HCT116 (cell line): ENCODE measurements around the gene ADD3. TPM values are rescaled to one million over a fixed set of nuclear protein-coding genes. Genes with fewer than 3 reads are reported as not detected.

Source experiments
- ATAC-seq: fragments of 200-7000 bp; cut with Tn5 transposase; 2 replicates; pipeline ENCODE4 v1.9.1; 2020; ENCODE audit warnings: mild to moderate bottlenecking, moderate library complexity
- BruUV-seq: library from RNA; stranded (reverse); fragments of 400-500 nt; replicated peaks from 2 replicates; lab custom pipeline; 2021; lab: Mats Ljungman, UMichigan
- CTCF ChIA-PET: fragments of 300-600 bp; sonication (Branson Sonifier 250); formaldehyde crosslinking; loops from one replicate; lab custom pipeline; 2021; ENCODE audit warnings: antibody characterized with exemption; lab: Charles Lee
- POLR2A ChIA-PET: fragments of 300-600, 350-600 bp; sonication (Branson Sonifier 250); formaldehyde crosslinking; loops from one replicate; lab custom pipeline; 2021; ENCODE audit warnings: antibody characterized with exemption; lab: Charles Lee
- RAD21 ChIA-PET, 2 experiments: fragments of 300-600 bp; sonication (Branson Sonifier 250); formaldehyde crosslinking; loops; one replicate each; lab custom pipeline; 2023; ENCODE audit warnings: low total read pairs in 2 of 2; ENCODE audit not compliant: uncharacterized antibody in 2 of 2, unreplicated experiment in 2 of 2, low non-redundant PET in 1 of 2; lab: Charles Lee
- DNase-seq: peaks from one replicate; pipeline ENCODE4 v3.0.0-alpha.2; 2010; ENCODE audit warnings: low read depth, low spot score
- H2AFZ ChIP-seq: fragments of 200-600 bp; shearing (Covaris generic), sonication (generic); 2 replicates; pipeline ENCODE4 v1.6.1; 2017; ENCODE audit warnings: low read depth, mixed run types, mixed read lengths, antibody characterized with exemption, low read length; ENCODE audit not compliant: poor library complexity, severe bottlenecking
- H3K27ac ChIP-seq: 2 replicates; pipeline ENCODE4 v1.5.1; 2012; ENCODE audit warnings: low read depth, low read length
- H3K27me3 ChIP-seq: fragments of 200-600 bp; sonication (generic); 2 replicates; pipeline ENCODE4 v1.6.1; 2016; ENCODE audit warnings: mixed run types, low read length, mixed read lengths; ENCODE audit not compliant: insufficient read depth
- H3K36me3 ChIP-seq, 2 experiments: fragments of 200-500 bp in 1 of 2; fragments of 200-600 bp in 1 of 2; sonication (Bioruptor generic) in 1 of 2; sonication (generic) in 1 of 2; 2 replicates each; pipeline versions ENCODE4 v1.5.1 to v1.6.1; 2014 to 2016; ENCODE audit warnings: low read length in 2 of 2, inconsistent platforms in 1 of 2, mixed read lengths in 1 of 2, mixed run types in 1 of 2; ENCODE audit not compliant: insufficient read depth in 2 of 2, control insufficient read depth in 1 of 2
- H3K4me1 ChIP-seq, 2 experiments: fragments of 200-600 bp in 1 of 2; sonication (generic) in 1 of 2; 2 replicates each; pipeline versions ENCODE4 v1.5.1 to v1.6.1; 2012 to 2017; ENCODE audit warnings: low read length in 2 of 2, inconsistent platforms in 1 of 2, mild to moderate bottlenecking in 1 of 2, mixed read lengths in 1 of 2, mixed run types in 1 of 2, moderate library complexity in 1 of 2; ENCODE audit not compliant: insufficient read depth in 2 of 2, control insufficient read depth in 1 of 2
- H3K4me2 ChIP-seq: fragments of 200-600 bp; sonication (generic); 2 replicates; pipeline ENCODE4 v1.6.1; 2017; ENCODE audit warnings: mixed run types, low read length, mixed read lengths
- H3K4me3 ChIP-seq, 2 experiments: fragments of 200-600 bp in 1 of 2; sonication (generic) in 1 of 2; replicated peaks in 1 of 2; 2 replicates each; pipeline ENCODE4 v1.5.1; 2011 to 2016; ENCODE audit warnings: low read length in 2 of 2, control low read depth in 1 of 2, low read depth in 1 of 2, mild to moderate bottlenecking in 1 of 2, mixed read lengths in 1 of 2, mixed run types in 1 of 2
- H3K79me2 ChIP-seq: fragments of 200-600 bp; sonication (generic); 2 replicates; pipeline ENCODE4 v1.6.1; 2017; ENCODE audit warnings: mild to moderate bottlenecking, mixed run types, low read length, moderate library complexity, mixed read lengths; ENCODE audit not compliant: insufficient read depth
- H3K9ac ChIP-seq: fragments of 200-600 bp; sonication (generic); 2 replicates; pipeline ENCODE4 v1.6.1; 2016; ENCODE audit warnings: low read length, mixed read lengths
- H3K9me2 ChIP-seq: fragments of 200-600 bp; sonication (generic), shearing (Covaris generic); 2 replicates; pipeline ENCODE4 v1.6.1; 2017; ENCODE audit warnings: mixed run types, mild to moderate bottlenecking, moderate library complexity; ENCODE audit not compliant: insufficient read depth
- H3K9me3 ChIP-seq, 2 experiments: fragments of 200-500 bp in 1 of 2; fragments of 200-600 bp in 1 of 2; sonication (Bioruptor generic) in 1 of 2; sonication (generic) in 1 of 2; 2 replicates each; pipeline ENCODE4 v1.6.1; 2014 to 2017; ENCODE audit warnings: low read length in 2 of 2, mixed read lengths in 2 of 2, inconsistent platforms in 1 of 2, low read depth in 1 of 2, mild to moderate bottlenecking in 1 of 2, mixed run types in 1 of 2, moderate library complexity in 1 of 2; ENCODE audit not compliant: control insufficient read depth in 1 of 2, insufficient read depth in 1 of 2
- H4K20me1 ChIP-seq: fragments of 200-600 bp; sonication (generic), shearing (Covaris generic); 2 replicates; pipeline ENCODE4 v1.6.1; 2017; ENCODE audit warnings: mixed run types, mild to moderate bottlenecking, moderate library complexity; ENCODE audit not compliant: insufficient read depth
- EGR1 ChIP-seq: IDR thresholded peaks from 2 replicates; pipeline ENCODE4 v1.6.1; 2012; ENCODE audit warnings: low read depth
- ELF1 ChIP-seq: IDR thresholded peaks from 2 replicates; pipeline ENCODE4 v1.6.1; 2012; ENCODE audit warnings: low read depth, borderline replicate concordance
- JUND ChIP-seq: IDR thresholded peaks from 2 replicates; pipeline ENCODE4 v1.6.1; 2012
- MAX ChIP-seq: IDR thresholded peaks from 2 replicates; pipeline ENCODE4 v1.6.1; 2012
- YY1 ChIP-seq: IDR thresholded peaks from 2 replicates; pipeline ENCODE4 v1.6.1; 2011; ENCODE audit warnings: low read length, low read depth, moderate library complexity, mild to moderate bottlenecking; ENCODE audit not compliant: insufficient replicate concordance; ENCODE audit errors: extremely low read depth
- ZNF274 ChIP-seq: fragments of 200-500 bp; sonication (Bioruptor generic); IDR thresholded peaks from 2 replicates; pipeline ENCODE4 v1.6.1; 2014; ENCODE audit warnings: mild to moderate bottlenecking, low read depth, low read length, inconsistent platforms
- intact Hi-C: fragments of 100-400 bp; cut with micrococcal nuclease; formaldehyde crosslinking; loops from 2 replicates; pipeline ENCODE4 v1.10.0; 2022
- total RNA-seq: library from RNA; stranded (reverse); gene quantifications from one replicate; pipeline ENCODE4 v1.2.1, GENCODE V29; 2021; ENCODE audit not compliant: unreplicated experiment

The ADD3 gene
- total RNA-seq, 1 experiment from 2014 or later: 41.1 TPM

GRCh38 chr10:110073896-110074295 is 66.1 kb downstream of the ADD3 start:
- ChIA-PET POLR2A (no interaction called here), RAD21 (no interaction called here), CTCF (interaction anchor here (1.3 kb wide), 1 partner anchor 64 kb away, joined by 4 read pairs; no protein-coding TSS in a partner anchor)
- peaks cover 0 to 16% of the 10 kb centered on the region in 2 experiments; a peak in 3 of 4 replicates for H3K4me1 ChIP-seq
- no peak for TF ChIP-seq MAX
- TF ChIP-seq YY1: no peak
- TF ChIP-seq EGR1: no peak
- no peak for TF ChIP-seq ZNF274
- no peak for TF ChIP-seq ELF1
- BruUV-seq: no TSS peak
- no peaks in the 10 kb centered on the region for H3K27me3 ChIP-seq
- intact Hi-C loops: no loop called here
- no peak overlapping the region for H2AFZ ChIP-seq
- H3K9ac ChIP-seq: no peak overlapping the region
- H3K9me3 ChIP-seq: no peaks in the 10 kb centered on the region
- no peaks in the 10 kb centered on the region for H4K20me1 ChIP-seq
- no peaks in the 10 kb centered on the region for H3K36me3 ChIP-seq
- H3K79me2 ChIP-seq: no peaks in the 10 kb centered on the region
- no peak for ATAC-seq
- no peak overlapping the region for H3K27ac ChIP-seq
- no peak overlapping the region for H3K4me2 ChIP-seq
- H3K9me2 ChIP-seq: no peaks in the 10 kb centered on the region
- no peak for DNase-seq
- no peak overlapping the region for H3K4me3 ChIP-seq

GRCh38 chr10:110074298-110074697 is 66.5 kb downstream of the ADD3 start:
- ChIA-PET CTCF (interaction anchor here (1.3 kb wide), 1 partner anchor 64 kb away, joined by 4 read pairs; no protein-coding TSS in a partner anchor), RAD21 (no interaction called here), POLR2A (no interaction called here)
- Histone ChIP-seq H3K27me3 (no peaks in the 10 kb centered on the region), H4K20me1 (no peaks in the 10 kb centered on the region), H3K36me3 (no peaks in the 10 kb centered on the region), H3K27ac (no peak overlapping the region), H3K4me2 (no peak overlapping the region), H3K4me1 (peaks cover 0 to 15% of the 10 kb centered on the region in 2 experiments; a peak in 3 of 4 replicates), H3K4me3 (no peak overlapping the region), H3K9me3 (no peaks in the 10 kb centered on the region), H3K79me2 (no peaks in the 10 kb centered on the region), H3K9me2 (no peaks in the 10 kb centered on the region), H2AFZ (no peak overlapping the region), H3K9ac (no peak overlapping the region)
- no peak for DNase-seq
- intact Hi-C loops: no loop called here
- BruUV-seq: no TSS peak
- no peak; the same call in 1 of the 2 replicates for ATAC-seq
- TF ChIP-seq JUND (no peak), YY1 (no peak), EGR1 (no peak)
